22Rv1 (cell line): ENCODE results near the gene RAP1B.

Experiments used
- CTCF ChIP-seq: fragments of 450-650 bp; IDR thresholded peaks from 2 replicates; pipeline ENCODE4 v1.5.1; 2017; ENCODE audit warnings: mild to moderate bottlenecking
- ZFX ChIP-seq: fragments of 450-650 bp; IDR thresholded peaks from 2 replicates; pipeline ENCODE4 v1.6.1; 2017; ENCODE audit warnings: antibody characterized with exemption, borderline replicate concordance

- no peak for TF ChIP-seq CTCF
- no peak for TF ChIP-seq ZFX
Measured at GRCh38 chr12:68623984-68624383, 13.3 kb downstream of the RAP1B start.
